GM18858 (cell line): ENCODE data around the gene ADGRV1.
"Not testable (repeated sequence)": the region's sequence is repeated elsewhere in the genome, so short reads cannot be mapped to it uniquely, and the experiment has no call there.

ENCODE experiments used
- ATAC-seq: cut with Tn5 transposase; IDR thresholded peaks from one replicate; pipeline ENCODE4 v1.9.1; 2021; ENCODE audit not compliant: unreplicated experiment

The ADGRV1 gene

GRCh38 chr5:90549223-90549622 lies 9.4 kb upstream of the ADGRV1 start:
- no peak for ATAC-seq

- ATAC-seq: no peak
These were observed 8.8 kb upstream of the ADGRV1 start for GRCh38 chr5:90549729-90550275.

GRCh38 chr5:90550963-90551362 lies 7.6 kb upstream of the ADGRV1 start:
- no peak for ATAC-seq

GRCh38 chr5:90551376-90551775 lies 7.2 kb upstream of the ADGRV1 start:
- ATAC-seq: no peak

- ATAC-seq: no peak
These were observed 4.9 kb upstream of the ADGRV1 start for GRCh38 chr5:90553711-90554110.

GRCh38 chr5:90554358-90555006 lies 4.1 kb upstream of the ADGRV1 start:
- ATAC-seq: no peak

- ATAC-seq: no peak
These were observed 2.9 kb upstream of the ADGRV1 start for GRCh38 chr5:90555666-90556065.

- ATAC-seq: no peak
These were observed 1.2 kb upstream of the ADGRV1 start for GRCh38 chr5:90557391-90557790.

GRCh38 chr5:90557871-90558270 lies 726 bp upstream of the ADGRV1 start:
- no peak for ATAC-seq

- ATAC-seq: no peak
These were observed 2.2 kb downstream of the ADGRV1 start for GRCh38 chr5:90560771-90561170.

GRCh38 chr5:90561766-90562165 lies 3.2 kb downstream of the ADGRV1 start:
- ATAC-seq: no peak

GRCh38 chr5:90562341-90562740 lies 3.7 kb downstream of the ADGRV1 start:
- no peak for ATAC-seq

GRCh38 chr5:90563108-90563507 lies 4.5 kb downstream of the ADGRV1 start:
- ATAC-seq: no peak

- no peak for ATAC-seq
These were observed 6.9 kb downstream of the ADGRV1 start for GRCh38 chr5:90565491-90565890.

- no peak for ATAC-seq
These were observed 10.5 kb downstream of the ADGRV1 start for GRCh38 chr5:90569084-90569483.

GRCh38 chr5:90570034-90570433 lies 11.4 kb downstream of the ADGRV1 start:
- no peak for ATAC-seq

- no peak for ATAC-seq
These were observed 12.7 kb downstream of the ADGRV1 start for GRCh38 chr5:90571147-90571773.

GRCh38 chr5:90575712-90576111 lies 17.1 kb downstream of the ADGRV1 start:
- no peak for ATAC-seq

- ATAC-seq: not testable (repeated sequence)
These were observed 18.0 kb downstream of the ADGRV1 start for GRCh38 chr5:90576566-90576965.

GRCh38 chr5:90579905-90580304 lies 21.3 kb downstream of the ADGRV1 start:
- not testable (repeated sequence) for ATAC-seq

GRCh38 chr5:90581956-90582355 lies 23.4 kb downstream of the ADGRV1 start:
- no peak for ATAC-seq

- ATAC-seq: no peak
These were observed 26.9 kb downstream of the ADGRV1 start for GRCh38 chr5:90585337-90585986.
